ENCODE data around the gene LANCL1. TPM values are rescaled to one million over a fixed set of nuclear protein-coding genes. Genes with fewer than 3 reads are reported as not detected.

The LANCL1 gene, protein sequence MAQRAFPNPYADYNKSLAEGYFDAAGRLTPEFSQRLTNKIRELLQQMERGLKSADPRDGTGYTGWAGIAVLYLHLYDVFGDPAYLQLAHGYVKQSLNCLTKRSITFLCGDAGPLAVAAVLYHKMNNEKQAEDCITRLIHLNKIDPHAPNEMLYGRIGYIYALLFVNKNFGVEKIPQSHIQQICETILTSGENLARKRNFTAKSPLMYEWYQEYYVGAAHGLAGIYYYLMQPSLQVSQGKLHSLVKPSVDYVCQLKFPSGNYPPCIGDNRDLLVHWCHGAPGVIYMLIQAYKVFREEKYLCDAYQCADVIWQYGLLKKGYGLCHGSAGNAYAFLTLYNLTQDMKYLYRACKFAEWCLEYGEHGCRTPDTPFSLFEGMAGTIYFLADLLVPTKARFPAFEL
- total RNA-seq: 10 to 100 TPM; 19.2 to 23.2 TPM

DNA sequence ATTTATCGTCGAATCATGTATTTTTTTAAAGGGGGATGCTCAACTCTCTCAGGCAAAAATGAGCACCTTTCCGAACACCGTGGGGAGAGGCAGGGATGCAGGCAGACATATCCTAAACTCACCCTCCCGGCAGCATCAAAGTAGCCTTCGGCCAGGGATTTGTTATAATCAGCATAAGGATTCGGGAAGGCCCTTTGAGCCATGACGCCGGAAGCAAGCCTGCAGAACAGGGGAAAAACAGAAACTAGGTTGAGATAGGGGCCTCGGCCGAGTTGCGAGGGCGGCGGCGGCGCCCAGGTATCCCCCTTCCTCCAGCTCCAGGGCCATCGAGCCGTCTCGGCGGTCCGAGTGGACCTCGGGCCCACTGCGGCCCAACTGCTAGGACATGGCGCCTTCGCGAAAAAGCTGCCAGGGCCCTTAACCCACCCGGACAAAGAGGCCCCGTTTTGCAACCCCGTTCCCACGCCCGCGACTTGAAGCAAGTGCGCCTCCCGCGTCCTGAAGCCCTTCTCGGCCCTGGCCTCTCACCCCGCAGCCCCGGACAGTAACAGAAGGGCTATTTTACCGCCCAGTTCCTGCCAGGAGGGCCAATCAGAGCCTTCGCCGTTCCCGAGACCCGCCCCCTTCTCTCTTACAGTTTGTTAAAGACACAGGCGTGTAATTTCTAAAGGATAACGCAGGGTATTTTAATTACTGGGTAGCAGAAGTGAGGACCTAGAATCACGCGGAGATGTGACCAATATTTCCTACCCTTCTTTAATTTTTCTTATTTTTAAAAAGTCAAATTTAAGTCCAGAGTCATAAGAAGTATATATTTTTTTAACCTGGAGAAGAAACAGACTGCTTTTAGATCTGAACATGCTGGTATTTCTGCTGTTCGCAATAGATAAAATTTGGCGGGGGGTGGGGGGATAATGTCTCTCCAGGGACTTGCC is at the start of gene LANCL1:
Gene LANCL1 (minus strand): TSS at position 566 of the 935 bp plus-strand sequence. CDS start 363 bp downstream, at position 203.
- H3K27ac Mint-ChIP-seq: peak within 1 kb of the TSS; percentile 83 to 93
- H3K4me1 Mint-ChIP-seq (ENCODE audit: low read depth in 2 of 2): peaks cover 28 to 33% of the 10 kb centered on the region in 2 donors
- no peaks in the 10 kb centered on the region for H3K27me3 Mint-ChIP-seq
- ATAC-seq (peak; percentile 100), DNase-seq (ENCODE audit: low spot score) (peak; percentile 93)
- H3K4me3 Mint-ChIP-seq: peak within 1 kb of the TSS; percentile 91
- H3K36me3 Mint-ChIP-seq: peaks cover 3% of the 10 kb centered on the region
- no peaks in the 10 kb centered on the region for H3K9me3 Mint-ChIP-seq

DNA sequence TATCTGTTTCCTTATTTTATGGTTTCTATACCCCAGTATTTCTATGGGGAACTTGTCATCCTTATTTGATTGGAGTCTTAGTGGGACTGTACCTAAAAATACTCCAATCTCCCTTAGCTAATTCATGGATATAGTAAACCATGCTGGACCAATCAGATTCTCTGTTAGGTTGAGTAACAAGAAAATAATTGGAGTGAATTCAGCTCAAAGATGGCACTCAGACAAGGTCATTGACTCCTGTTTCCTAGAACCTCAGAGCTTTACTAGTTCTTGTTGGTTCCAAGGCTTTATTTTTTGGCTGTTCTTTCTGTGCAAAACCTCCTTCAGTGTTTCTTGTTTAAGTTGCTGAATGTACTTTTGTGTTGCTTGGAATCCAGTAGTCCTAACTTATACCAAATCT is 48.0 kb upstream of the LANCL1 start:
- no peak for ATAC-seq
- DNase-seq (ENCODE audit: low spot score): no peak
- no peak overlapping the region for H3K27ac Mint-ChIP-seq
- H3K4me1 Mint-ChIP-seq (ENCODE audit: low read depth in 2 of 2): no peaks in the 10 kb centered on the region
- peaks cover 10 to 13% of the 10 kb centered on the region in 2 donors for H3K27me3 Mint-ChIP-seq
- no peaks in the 10 kb centered on the region for H3K36me3 Mint-ChIP-seq
- H3K9me3 Mint-ChIP-seq: peaks cover 5% of the 10 kb centered on the region
- no peak overlapping the region for H3K4me3 Mint-ChIP-seq

DNA sequence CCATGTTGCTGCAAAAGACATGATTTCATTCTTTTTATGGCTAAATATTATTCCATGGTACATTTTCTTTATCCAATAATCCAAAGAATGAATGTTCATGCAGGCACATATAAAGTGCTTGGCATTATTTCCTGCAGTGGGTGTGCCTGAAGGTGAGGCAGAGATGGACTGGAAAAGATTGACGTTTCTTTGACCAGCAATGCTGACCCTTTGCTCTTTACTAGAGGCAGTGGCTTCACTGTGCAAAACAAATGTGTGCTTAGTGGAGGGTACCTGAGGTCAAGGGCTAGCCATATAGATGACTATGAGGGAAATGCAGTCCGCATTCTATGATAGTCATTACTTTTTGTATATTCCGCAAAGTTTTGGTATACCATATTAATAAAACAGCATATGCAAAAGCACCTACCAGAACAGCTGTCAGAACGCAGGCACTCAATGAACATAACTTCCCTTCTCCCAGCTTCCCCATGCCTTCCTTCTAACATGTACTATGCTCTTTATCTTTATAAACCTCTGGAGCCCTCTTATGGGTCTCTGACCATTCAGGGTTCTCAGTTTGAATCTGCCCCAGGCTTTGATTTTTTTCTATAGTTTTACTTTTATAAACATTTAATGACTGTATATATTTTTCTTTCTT is 47.2 kb upstream of the LANCL1 start:
- Mint-ChIP-seq H3K4me1 (ENCODE audit: low read depth in 2 of 2) (no peaks in the 10 kb centered on the region), H3K27ac (no peak overlapping the region), H3K9me3 (peaks cover 5% of the 10 kb centered on the region), H3K36me3 (no peaks in the 10 kb centered on the region), H3K27me3 (peaks cover 10 to 13% of the 10 kb centered on the region in 2 donors), H3K4me3 (no peak overlapping the region)
- no peak for ATAC-seq
- no peak for DNase-seq (ENCODE audit: low spot score)

DNA sequence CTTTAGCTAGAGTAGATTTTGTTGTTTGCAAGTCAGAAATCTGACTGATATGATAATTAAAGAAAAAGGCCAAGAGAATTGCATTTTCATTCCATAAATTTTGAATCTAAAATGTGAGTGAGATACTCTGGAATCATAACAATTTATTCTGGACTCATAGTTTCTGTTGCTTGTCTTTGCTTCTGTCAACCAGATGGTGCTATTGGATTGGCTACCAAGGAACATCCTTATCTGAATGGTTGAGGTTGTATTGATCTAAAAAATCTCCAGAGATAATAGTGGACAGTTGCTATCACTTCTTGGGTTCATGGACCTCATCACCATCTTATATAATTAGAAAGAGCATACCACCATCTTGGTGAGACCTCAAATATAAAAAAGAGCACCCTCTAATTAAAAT is 45.8 kb upstream of the LANCL1 start:
- H3K36me3 Mint-ChIP-seq: no peaks in the 10 kb centered on the region
- peaks cover 10 to 13% of the 10 kb centered on the region in 2 donors for H3K27me3 Mint-ChIP-seq
- ATAC-seq: no peak
- H3K4me3 Mint-ChIP-seq: no peak overlapping the region
- peaks cover 5% of the 10 kb centered on the region for H3K9me3 Mint-ChIP-seq
- no peak overlapping the region for H3K27ac Mint-ChIP-seq
- no peak for DNase-seq (ENCODE audit: low spot score)
- H3K4me1 Mint-ChIP-seq (ENCODE audit: low read depth in 2 of 2): no peaks in the 10 kb centered on the region

DNA sequence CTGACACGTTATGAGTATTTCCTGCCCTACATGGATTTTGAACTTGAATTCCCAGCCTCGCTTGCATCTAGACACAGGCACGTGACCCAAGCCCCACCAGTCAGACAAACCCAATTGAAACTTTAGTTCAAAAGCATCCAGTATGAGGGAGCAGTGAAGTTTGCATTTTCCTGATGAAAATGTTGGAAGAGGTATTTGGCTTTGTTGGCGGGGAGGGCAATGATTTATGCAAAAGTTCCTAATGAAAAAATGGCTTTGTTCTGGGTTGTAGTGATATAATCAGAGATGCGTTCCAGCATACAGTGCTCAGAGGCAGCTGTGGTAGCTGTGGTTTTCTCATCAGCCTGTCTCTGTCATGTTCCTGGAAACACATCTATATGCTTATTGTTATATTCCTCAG is 43.0 kb upstream of the LANCL1 start:
- peaks cover 13 to 28% of the 10 kb centered on the region in 2 donors for H3K27me3 Mint-ChIP-seq
- no peak overlapping the region for H3K4me3 Mint-ChIP-seq
- no peaks in the 10 kb centered on the region for H3K4me1 Mint-ChIP-seq (ENCODE audit: low read depth in 2 of 2)
- H3K27ac Mint-ChIP-seq: no peak overlapping the region
- peaks cover 6% of the 10 kb centered on the region for H3K9me3 Mint-ChIP-seq
- no peak for ATAC-seq
- no peak for DNase-seq (ENCODE audit: low spot score)
- peaks cover 5% of the 10 kb centered on the region for H3K36me3 Mint-ChIP-seq

DNA sequence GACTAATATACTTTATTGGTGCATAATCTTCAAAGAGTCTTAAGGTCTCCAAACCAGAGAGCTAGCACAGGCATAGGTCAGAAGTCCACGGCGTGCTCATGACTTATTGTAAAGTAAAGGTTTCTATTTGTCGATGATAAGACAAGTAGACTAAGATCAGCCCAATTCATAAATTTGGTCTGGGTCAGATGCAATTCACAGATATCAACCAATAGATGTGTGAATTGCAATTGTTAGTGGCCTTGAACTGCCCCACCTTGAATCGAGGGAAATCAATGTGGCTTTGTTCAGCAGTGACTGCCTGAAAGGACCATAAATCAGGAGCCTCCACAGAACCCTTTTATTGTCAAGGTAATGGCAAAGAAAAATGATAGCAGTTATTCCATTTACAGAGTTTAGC is 40.7 kb upstream of the LANCL1 start:
- peaks cover 10% of the 10 kb centered on the region for H3K9me3 Mint-ChIP-seq
- no peak for ATAC-seq
- peaks cover 13 to 28% of the 10 kb centered on the region in 2 donors for H3K27me3 Mint-ChIP-seq
- no peak for DNase-seq (ENCODE audit: low spot score)
- H3K4me3 Mint-ChIP-seq: no peak overlapping the region
- no peak overlapping the region for H3K27ac Mint-ChIP-seq
- peaks cover 5% of the 10 kb centered on the region for H3K36me3 Mint-ChIP-seq
- H3K4me1 Mint-ChIP-seq (ENCODE audit: low read depth in 2 of 2): no peaks in the 10 kb centered on the region

DNA sequence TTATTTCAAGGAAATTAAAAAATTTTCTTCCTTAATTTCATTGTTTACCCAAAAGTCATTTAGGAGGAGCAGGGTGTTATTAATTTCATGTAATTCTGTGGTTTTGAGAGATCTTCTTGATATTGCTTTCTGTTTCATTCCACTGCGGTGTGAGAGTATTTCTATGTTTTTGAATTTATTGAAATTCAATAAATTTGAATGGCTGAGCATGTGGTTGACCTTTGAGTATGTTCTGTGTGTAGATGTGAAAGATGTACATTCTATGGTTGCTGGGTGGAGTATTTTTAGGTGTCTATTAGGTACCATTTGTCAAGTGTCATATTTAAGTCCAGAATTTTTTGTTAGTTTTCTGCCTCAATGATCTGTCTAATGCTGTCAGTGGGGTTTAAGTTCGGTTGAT is 39.4 kb upstream of the LANCL1 start:
- Mint-ChIP-seq H3K36me3 (peaks cover 5% of the 10 kb centered on the region), H3K9me3 (peaks cover 10% of the 10 kb centered on the region), H3K4me3 (no peak overlapping the region), H3K27me3 (peaks cover 13 to 28% of the 10 kb centered on the region in 2 donors), H3K27ac (no peak overlapping the region), H3K4me1 (ENCODE audit: low read depth in 2 of 2) (no peaks in the 10 kb centered on the region)
- no peak for DNase-seq (ENCODE audit: low spot score)
- no peak for ATAC-seq

DNA sequence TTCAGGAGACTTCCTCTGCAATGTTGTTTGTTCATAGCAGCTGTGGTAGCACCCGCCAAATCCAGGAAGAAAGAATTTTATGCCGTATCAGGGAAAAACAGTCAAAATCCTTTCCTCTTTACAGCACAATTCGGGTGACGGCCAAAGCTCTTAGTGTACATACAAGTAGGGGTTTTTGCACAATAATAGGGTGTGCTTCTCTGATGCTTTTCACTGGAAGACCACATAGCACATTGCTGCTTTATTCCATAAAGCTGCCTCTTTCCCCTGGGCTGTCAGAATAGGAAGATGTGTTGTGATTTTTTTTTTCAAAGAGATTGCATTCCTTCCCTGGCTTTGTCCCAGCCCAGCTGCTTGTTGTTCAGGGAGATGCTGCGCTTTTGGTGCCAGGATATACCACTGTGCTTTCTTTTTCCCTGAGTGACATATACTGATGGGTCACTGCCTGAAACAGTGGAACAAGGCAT is 27.2 kb upstream of the LANCL1 start:
- Mint-ChIP-seq H3K27ac (no peak overlapping the region), H3K36me3 (peaks cover 10% of the 10 kb centered on the region), H3K4me1 (ENCODE audit: low read depth in 2 of 2) (peaks cover 3 to 8% of the 10 kb centered on the region in 2 donors), H3K27me3 (peaks cover 19 to 32% of the 10 kb centered on the region in 2 donors), H3K9me3 (peaks cover 5% of the 10 kb centered on the region), H3K4me3 (no peak overlapping the region)
- no peak for ATAC-seq
- no peak for DNase-seq (ENCODE audit: low spot score)

DNA sequence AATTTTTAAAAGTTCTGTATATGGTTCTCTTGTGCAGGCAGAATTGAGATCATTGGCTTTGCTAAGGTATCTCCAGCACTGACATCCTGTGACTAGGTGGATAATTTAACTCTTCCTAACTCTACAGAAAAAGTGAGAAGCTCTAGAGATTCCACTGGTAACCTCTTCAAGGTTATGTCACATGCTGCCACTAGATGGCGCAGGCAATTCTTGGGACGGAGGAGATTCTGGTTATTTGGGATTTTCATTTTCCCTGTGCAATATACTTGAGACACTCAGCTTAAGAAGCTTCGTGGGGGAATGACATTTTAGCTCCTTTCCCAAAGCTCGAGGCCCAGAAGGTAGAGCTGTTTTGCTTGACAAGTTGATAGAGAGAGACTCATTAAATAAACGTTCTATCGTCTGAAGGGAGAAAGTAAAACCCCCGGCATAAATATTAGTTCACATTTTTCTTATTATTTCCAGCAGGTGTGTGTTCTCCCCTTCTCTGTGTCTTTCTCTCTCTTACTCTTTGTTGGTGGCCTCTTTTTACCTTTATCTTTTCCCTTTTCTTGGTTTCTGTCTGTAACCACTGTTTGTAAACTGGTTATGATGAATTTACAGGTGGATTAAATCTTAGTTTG is 26.6 kb upstream of the LANCL1 start:
- no peak for DNase-seq (ENCODE audit: low spot score)
- Mint-ChIP-seq H3K4me1 (ENCODE audit: low read depth in 2 of 2) (peaks cover 3 to 8% of the 10 kb centered on the region in 2 donors), H3K4me3 (peak overlapping the region; percentile 44), H3K27ac (no peak overlapping the region), H3K27me3 (peaks cover 25 to 37% of the 10 kb centered on the region in 2 donors), H3K9me3 (peaks cover 5% of the 10 kb centered on the region), H3K36me3 (peaks cover 10% of the 10 kb centered on the region)
- no peak for ATAC-seq

DNA sequence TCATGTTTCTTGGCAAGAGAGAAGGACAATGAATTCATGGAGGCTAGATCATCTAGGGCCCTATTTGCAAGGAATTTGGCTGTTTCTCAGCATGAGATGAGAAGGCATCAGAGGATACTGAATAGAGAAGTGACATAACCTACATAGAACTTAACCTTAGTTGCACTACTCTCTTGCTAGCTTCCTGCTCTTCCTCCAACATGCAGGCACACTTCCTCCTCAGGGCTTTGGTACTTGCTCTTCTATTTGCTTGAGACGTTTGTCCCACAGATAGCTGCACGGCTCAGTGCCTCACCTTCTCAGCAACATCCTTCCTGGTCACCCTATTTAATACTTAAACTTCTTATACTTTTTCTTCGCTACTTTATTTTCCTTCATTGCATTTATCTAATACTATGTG is 20.0 kb upstream of the LANCL1 start:
- Mint-ChIP-seq H3K27ac (no peak overlapping the region), H3K9me3 (no peaks in the 10 kb centered on the region), H3K4me1 (ENCODE audit: low read depth in 2 of 2) (no peaks in the 10 kb centered on the region), H3K4me3 (no peak overlapping the region), H3K27me3 (peaks cover 20 to 26% of the 10 kb centered on the region in 2 donors), H3K36me3 (peaks cover 7% of the 10 kb centered on the region)
- ATAC-seq: no peak
- DNase-seq (ENCODE audit: low spot score): no peak

DNA sequence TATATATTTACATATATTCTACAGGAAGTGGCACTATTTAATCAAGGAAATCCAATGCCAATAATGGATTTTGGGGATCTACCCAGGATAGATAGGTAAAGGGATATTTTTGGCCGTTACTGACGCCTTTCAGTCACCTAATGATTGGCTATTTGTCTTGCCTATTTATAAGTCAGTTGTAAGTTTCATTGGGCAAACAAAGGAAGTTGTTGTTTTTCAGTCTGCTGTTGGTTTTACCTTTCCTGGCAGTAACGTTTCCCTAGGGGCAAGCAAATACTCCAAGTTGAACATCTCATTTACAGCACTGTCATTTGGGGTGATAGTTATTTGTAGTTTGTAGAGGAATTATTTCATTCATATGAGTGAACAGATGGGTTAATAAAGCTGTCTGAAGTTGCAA is 17.0 kb upstream of the LANCL1 start:
- Mint-ChIP-seq H3K9me3 (no peaks in the 10 kb centered on the region), H3K27me3 (peaks cover 15 to 37% of the 10 kb centered on the region in 2 donors), H3K36me3 (no peaks in the 10 kb centered on the region), H3K27ac (no peak overlapping the region), H3K4me3 (no peak overlapping the region), H3K4me1 (ENCODE audit: low read depth in 2 of 2) (no peaks in the 10 kb centered on the region)
- ATAC-seq (no peak), DNase-seq (ENCODE audit: low spot score) (no peak)

DNA sequence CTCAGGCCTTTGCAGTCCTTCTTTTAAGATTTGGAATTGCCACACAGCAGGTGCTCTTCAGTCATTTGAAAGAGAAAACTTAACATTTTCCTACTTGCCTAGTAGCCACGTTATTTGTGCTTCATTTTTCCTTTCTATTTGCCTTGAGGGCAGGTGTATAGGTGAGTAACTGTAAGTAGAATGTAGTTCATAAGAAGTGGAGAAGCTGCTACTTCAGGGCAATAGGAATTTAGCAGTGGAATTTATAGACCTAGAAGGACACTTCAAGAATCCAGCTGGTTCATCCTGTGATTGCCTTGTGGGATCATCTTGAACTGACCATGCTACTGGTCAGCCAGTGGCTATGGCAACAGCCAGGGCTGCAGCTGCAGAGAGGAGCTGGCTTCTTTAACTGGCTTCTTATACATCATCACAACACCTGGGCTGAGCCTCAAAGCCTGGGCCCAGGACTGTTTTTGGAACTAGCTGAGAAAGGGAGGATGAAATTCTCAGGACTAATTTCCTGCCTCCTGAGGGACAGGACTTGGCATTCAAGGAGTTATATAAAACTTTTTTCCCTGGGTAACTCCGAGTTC is 5.1 kb upstream of the LANCL1 start:
- DNase-seq (ENCODE audit: low spot score): no peak
- no peak overlapping the region for H3K27ac Mint-ChIP-seq
- H3K4me1 Mint-ChIP-seq (ENCODE audit: low read depth in 2 of 2): peaks cover 21 to 27% of the 10 kb centered on the region in 2 donors
- H3K4me3 Mint-ChIP-seq: no peak overlapping the region
- H3K27me3 Mint-ChIP-seq: peaks cover 3 to 4% of the 10 kb centered on the region in 2 donors
- peaks cover 7% of the 10 kb centered on the region for H3K9me3 Mint-ChIP-seq
- ATAC-seq: no peak
- peaks cover 16% of the 10 kb centered on the region for H3K36me3 Mint-ChIP-seq

DNA sequence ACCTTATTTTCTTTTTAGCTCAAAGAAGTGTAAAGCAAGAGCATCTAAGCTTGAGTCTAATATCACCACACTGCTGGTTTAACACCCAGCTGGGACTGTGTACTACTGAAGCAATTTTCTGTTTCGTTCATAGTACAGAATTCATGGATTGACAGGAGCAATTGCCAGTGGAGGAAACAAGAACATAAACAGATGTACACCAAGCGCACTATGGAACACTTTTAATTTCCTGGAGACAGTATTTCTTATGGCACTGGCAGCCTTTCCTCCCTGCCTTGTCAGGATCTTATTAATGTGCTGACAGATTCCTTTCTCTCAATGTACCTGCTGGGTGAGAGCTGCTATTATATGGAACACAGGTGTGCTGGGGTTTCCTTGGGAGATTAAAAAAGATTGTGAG is 4.2 kb upstream of the LANCL1 start:
- ATAC-seq (no peak), DNase-seq (ENCODE audit: low spot score) (no peak)
- H3K9me3 Mint-ChIP-seq: peaks cover 7% of the 10 kb centered on the region
- H3K36me3 Mint-ChIP-seq: peaks cover 13% of the 10 kb centered on the region
- H3K27me3 Mint-ChIP-seq: peaks cover 0 to 3% of the 10 kb centered on the region in 2 donors
- peaks cover 22 to 28% of the 10 kb centered on the region in 2 donors for H3K4me1 Mint-ChIP-seq (ENCODE audit: low read depth in 2 of 2)
- peak overlapping the region in 1 of 2 donors; percentile 16 for H3K27ac Mint-ChIP-seq
- H3K4me3 Mint-ChIP-seq: no peak overlapping the region

Measured in natural killer cell treated with Interleukin-12 subunit alpha and Interleukin-12 subunit beta and Interleukin-15 and Interleukin-18, amount 100 ng/mL, for 72 hours (primary cell).